GM12878 (cell line): ENCODE results near the gene LRRC41. TPM values are rescaled to one million over a fixed set of nuclear protein-coding genes. Genes with fewer than 3 reads are reported as not detected.
"Not testable (repeated sequence)": the region's sequence is repeated elsewhere in the genome, so short reads cannot be mapped to it uniquely, and the experiment has no call there.

Experiments used
- ATAC-seq: fragments of 200-7000 bp; cut with Tn5 transposase; 3 replicates; pipeline ENCODE4 v1.9.1; 2020; ENCODE audit warnings: mild to moderate bottlenecking, moderate library complexity
- BruUV-seq: library from RNA; stranded (reverse); fragments of 400-500 nt; replicated peaks from 2 replicates; lab custom pipeline; 2021; lab: Mats Ljungman, UMichigan
- CTCF ChIA-PET: fragments of 300-600 bp; sonication (Branson Sonifier 250); formaldehyde crosslinking; extraction: SDS; loops from one replicate; lab custom pipeline; 2021; ENCODE audit warnings: inconsistent platforms; lab: Yijun Ruan, JAX
- POLR2A ChIA-PET: fragments of 350-600 bp; formaldehyde crosslinking; extraction: SDS; loops from one replicate; lab custom pipeline; 2021; ENCODE audit warnings: inconsistent platforms; lab: Charles Lee
- RAD21 ChIA-PET: fragments of 300-600 bp; sonication (Branson Sonifier 250); formaldehyde crosslinking; loops from one replicate; lab custom pipeline; 2023; ENCODE audit warnings: antibody characterized with exemption; ENCODE audit not compliant: unreplicated experiment; lab: Charles Lee
- SMC1A ChIA-PET: fragments of 300-600 bp; sonication (Branson Sonifier 250); formaldehyde crosslinking; loops from one replicate; lab custom pipeline; 2023; ENCODE audit not compliant: unreplicated experiment, uncharacterized antibody; lab: Charles Lee
- DNase-seq: peaks from one replicate; pipeline ENCODE4 v3.0.0-alpha.2; 2011; ENCODE audit warnings: low read depth, low spot score
- FAIRE-seq: peaks from 3 replicates; lab custom pipeline; 2011; peaks lifted over from hg19 to GRCh38; lab: Jason Lieb, UNC
- H2AFZ ChIP-seq: 2 replicates; pipeline ENCODE4 v1.6.0; 2011; ENCODE audit warnings: low read depth, low read length, control low read depth; ENCODE audit not compliant: control insufficient read depth
- H3K27ac ChIP-seq: 2 replicates; pipeline ENCODE4 v1.5.1; 2011; ENCODE audit warnings: control low read depth; ENCODE audit not compliant: control insufficient read depth, insufficient read depth
- H3K27me3 ChIP-seq, 2 experiments: replicated peaks in 1 of 2; 2 replicates each; pipeline versions ENCODE4 v1.6.0 to v1.6.1; 2011; ENCODE audit warnings: low read length in 1 of 2; ENCODE audit not compliant: control insufficient read depth in 2 of 2, insufficient read depth in 2 of 2
- H3K36me3 ChIP-seq, 2 experiments: 2 replicates each; pipeline ENCODE4 v1.5.1; 2011; ENCODE audit warnings: low read length in 1 of 2; ENCODE audit not compliant: control insufficient read depth in 2 of 2, insufficient read depth in 2 of 2
- H3K4me1 ChIP-seq: 2 replicates; pipeline ENCODE4 v1.6.1; 2011; ENCODE audit warnings: mild to moderate bottlenecking, low read length, moderate library complexity, mixed read lengths; ENCODE audit not compliant: control insufficient read depth, insufficient read depth
- H3K4me2 ChIP-seq: 2 replicates; pipeline ENCODE4 v1.6.0; 2011; ENCODE audit warnings: control low read depth; ENCODE audit not compliant: control insufficient read depth, insufficient read depth
- H3K4me3 ChIP-seq: fragments of 200-600 bp; sonication (generic); 2 replicates; pipeline ENCODE4 v1.5.1; 2016
- H3K79me2 ChIP-seq: 2 replicates; pipeline ENCODE4 v1.6.0; 2011; ENCODE audit warnings: low read length; ENCODE audit not compliant: control insufficient read depth, insufficient read depth
- H3K9ac ChIP-seq: 2 replicates; pipeline ENCODE4 v1.8.0; 2011; ENCODE audit warnings: low read length, control low read depth, mixed read lengths; ENCODE audit not compliant: control insufficient read depth, insufficient read depth
- H3K9me3 ChIP-seq: replicated peaks from 3 replicates; pipeline ENCODE4 v1.5.1; 2011; ENCODE audit warnings: mild to moderate bottlenecking, low read length; ENCODE audit not compliant: control insufficient read depth, insufficient read depth
- H4K20me1 ChIP-seq: 2 replicates; pipeline ENCODE4 v1.6.0; 2011; ENCODE audit not compliant: control insufficient read depth, insufficient read depth
- CBFB ChIP-seq: IDR thresholded peaks from 2 replicates; pipeline ENCODE4 v1.6.1; 2016; ENCODE audit warnings: antibody characterized with exemption, low read depth
- HCFC1 ChIP-seq: fragments of 150-350 bp; IDR thresholded peaks from 2 replicates; pipeline ENCODE4 v1.6.1; 2014; ENCODE audit warnings: low read length
- NBN ChIP-seq: fragments of 450-650 bp; IDR thresholded peaks from 2 replicates; pipeline ENCODE4 v1.6.1; 2016
- POU2F2 ChIP-seq: IDR thresholded peaks from 3 replicates; pipeline ENCODE4 v1.6.1; 2011; ENCODE audit warnings: low read depth, mild to moderate bottlenecking, low read length, borderline replicate concordance
- RAD21 ChIP-seq: IDR thresholded peaks from 2 replicates; pipeline ENCODE4 v1.6.1; 2011; ENCODE audit warnings: mild to moderate bottlenecking, low read depth, low read length, moderate library complexity; ENCODE audit not compliant: insufficient read depth
- ZNF384 ChIP-seq: IDR thresholded peaks from 2 replicates; pipeline ENCODE4 v1.6.1; 2012; ENCODE audit warnings: low read depth, mild to moderate bottlenecking, low read length, improper control_type of control experiment, borderline replicate concordance
- WGBS: methylation state at CpG from one replicate; pipeline ENCODE4 v1.1.6; 2016; ENCODE audit warnings: low lambda C conversion rate; ENCODE audit not compliant: insufficient replicate concordance, insufficient coverage; ENCODE audit errors: missing lambda C conversion rate; 5-methylcytosine and 5-hydroxymethylcytosine counted together
- in situ Hi-C: fragments of 300-500 bp; cut with MboI; formaldehyde crosslinking; loops from 9 replicates; pipeline ENCODE4 v1.14.3; 2018; ENCODE audit warnings: mixed read lengths
- intact Hi-C: fragments of 100-400 bp; cut with micrococcal nuclease; formaldehyde crosslinking; loops from one replicate; pipeline ENCODE4 v1.14.2; 2022; ENCODE audit not compliant: unreplicated experiment
- polyA plus RNA-seq, 11 experiments: library from polyadenylated mRNA; depleted of rRNA in 4 of 11; unstranded in 6 of 11; stranded (reverse) in 5 of 11; fragments of >200 nt; fragmentation: Nextera tagmentation in 4 of 11; fragmentation: Illumina TruSeq in 1 of 11; extraction: Ambion mirVana in 4 of 11; extraction: Trizol in 1 of 11; gene quantifications; 1 replicate in 1 of 11; 2 replicates in 10 of 11; pipeline versions ENCODE4 v1.2.1 to v1.2.3, GENCODE V29; 2011 to 2016; ENCODE audit warnings: inconsistent platforms in 2 of 11, missing spikeins in 2 of 11, low read depth in 1 of 11
- total RNA-seq, 4 experiments: library from RNA; depleted of rRNA in 3 of 4; stranded (reverse); fragments of >200 nt in 3 of 4; fragmentation: Illumina TruSeq in 1 of 4; extraction: Trizol in 1 of 4; gene quantifications; 2 replicates each; pipeline versions ENCODE4 v1.2.1 to v1.2.3, GENCODE V29; 2013 to 2021
- TF ChIP-seq, protein P1 (sequence below): IDR thresholded peaks from 2 replicates; pipeline ENCODE4 v1.6.1; 2012; ENCODE audit warnings: low read depth, low read length, improper control_type of control experiment
- TF ChIP-seq, protein P2 (sequence below): fragments of 150-350 bp; IDR thresholded peaks from 2 replicates; pipeline ENCODE4 v1.6.1; 2014; ENCODE audit warnings: mild to moderate bottlenecking, low read depth, low read length
- TF ChIP-seq, protein P3 (sequence below), 3 experiments: IDR thresholded peaks in 2 of 3; conservative IDR thresholded peaks in 1 of 3; 2 replicates each; pipeline ENCODE4 v1.5.1; 2011; ENCODE audit warnings: low read depth in 3 of 3, low read length in 3 of 3, mild to moderate bottlenecking in 3 of 3, control low read depth in 2 of 3, moderate library complexity in 2 of 3, inconsistent platforms in 1 of 3, mixed read lengths in 1 of 3; ENCODE audit not compliant: control insufficient read depth in 2 of 3, insufficient read depth in 1 of 3; ENCODE audit errors: extremely low read depth in 1 of 3

The LRRC41 gene
- total and polyA plus RNA-seq, 10 of the 15 experiments (the other 5 are each of a cell fraction or from before 2014, with no cell fraction given): 12.0 to 79.9 (median 48.5) TPM

DNA sequence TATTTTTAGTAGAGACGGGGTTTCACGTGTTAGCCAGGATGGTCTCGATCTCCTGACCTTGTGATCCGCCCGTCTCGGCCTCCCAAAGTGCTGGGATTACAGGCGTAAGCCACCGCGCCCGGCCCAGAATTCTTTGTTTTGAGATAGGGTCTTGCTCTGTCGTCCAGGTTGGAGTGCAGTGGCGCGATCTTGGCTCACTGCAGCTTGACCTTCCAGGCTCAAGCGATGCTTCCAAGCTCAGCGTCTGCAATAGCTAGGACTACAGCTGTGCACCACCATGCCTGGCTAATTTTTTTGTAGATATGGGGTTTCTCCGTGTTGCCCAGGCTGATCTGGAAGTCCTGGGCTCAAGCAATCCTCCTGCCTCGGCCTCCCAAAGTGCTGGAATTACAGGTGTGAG, 57.3 kb downstream of the LRRC41 start:
- H3K9ac ChIP-seq, H3K27me3 ChIP-seq, ATAC-seq, FAIRE-seq, H4K20me1 ChIP-seq, in situ Hi-C loops, H3K27ac ChIP-seq, H3K36me3 ChIP-seq, DNase-seq, H3K4me1 ChIP-seq, BruUV-seq, H2AFZ ChIP-seq, intact Hi-C loops, H3K9me3 ChIP-seq, H3K4me3 ChIP-seq: not testable (repeated sequence)
- peaks cover 22% of the 10 kb centered on the region for H3K79me2 ChIP-seq
- ChIA-PET RAD21 (interaction anchor here (1.2 to 2.4 kb wide), 4 partner anchors 23 to 123 kb away, joined by 4 to 23 read pairs (median 10); partner anchors contain the start of genes LRRC41 and UQCRH), POLR2A (interaction anchor here (0.5 to 2.0 kb wide), 2 partner anchors 83 to 91 kb away, joined by 3 to 8 read pairs; no protein-coding TSS in a partner anchor), CTCF (interaction anchor here (0.6 to 4.2 kb wide), 10 partner anchors 12 to 493 kb away, joined by 3 to 86 read pairs (median 7); partner anchors contain the start of gene NSUN4), SMC1A (interaction anchor here (1.1 to 2.2 kb wide), 6 partner anchors 12 to 101 kb away, joined by 3 to 12 read pairs (median 6); no protein-coding TSS in a partner anchor)
- over 99% methylated on average over 17 of the region's 17 CpGs for WGBS
- H3K4me2 ChIP-seq: peak overlapping the region; percentile 93

DNA sequence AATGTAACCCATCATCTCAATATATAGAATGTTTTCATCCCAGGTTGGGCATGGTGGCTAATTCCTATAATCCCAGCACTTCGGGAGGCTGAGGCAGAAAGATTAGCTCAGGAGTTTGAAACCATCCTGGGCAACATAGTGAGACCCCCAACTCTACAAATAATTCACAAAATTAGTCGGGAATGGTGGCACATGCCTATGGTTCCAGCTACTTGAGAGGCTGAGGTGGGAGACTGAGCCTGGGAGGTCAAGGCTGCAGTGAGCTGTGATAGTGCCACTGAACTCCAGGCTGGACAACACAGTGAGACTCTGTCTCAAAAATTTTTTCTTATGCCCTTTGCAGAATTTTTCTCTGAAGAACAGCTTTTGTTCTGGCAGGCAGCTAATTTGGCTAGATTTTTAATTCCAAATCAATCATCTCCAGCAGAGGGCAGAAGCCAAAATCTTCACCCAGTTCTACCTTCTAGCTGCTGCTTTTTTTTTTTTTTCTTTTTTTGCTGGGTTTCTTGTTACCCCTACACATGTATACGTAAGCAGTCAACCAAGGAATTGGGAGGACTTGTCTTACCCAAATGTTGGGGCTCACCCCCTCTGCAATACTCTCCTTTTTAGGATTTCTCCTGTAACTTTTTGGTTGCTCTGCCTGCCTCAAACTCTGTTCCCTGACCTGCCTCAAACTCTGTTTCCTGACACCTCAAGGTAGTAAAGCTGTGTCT, 58.6 kb downstream of the LRRC41 start:
- intact Hi-C loops: no loop called here
- DNase-seq (no peak), FAIRE-seq (no peak), ATAC-seq (0 out of 3 replicates have a peak, but pooled peaks have one; percentile 2)
- H3K36me3 ChIP-seq: 0 out of 4 replicates have a peak, but pooled peaks cover 0 to under 1% of the 10 kb centered on the region in 2 experiments
- H3K27ac ChIP-seq: no peak overlapping the region
- no peaks in the 10 kb centered on the region for H3K9me3 ChIP-seq
- 27% methylated on average over 3 of the region's 3 CpGs for WGBS
- ChIA-PET CTCF (interaction anchor here (0.6 to 4.2 kb wide), 41 partner anchors 8 to 1629 kb away, joined by 3 to 86 read pairs (median 4); partner anchors contain the start of genes LRRC41, NSUN4 and UQCRH), RAD21 (interaction anchor here (0.7 to 1.4 kb wide), 10 partner anchors 58 to 166 kb away, joined by 3 to 20 read pairs (median 4); partner anchors contain the start of genes LRRC41 and NSUN4), SMC1A (interaction anchor here (0.6 to 1.5 kb wide), 15 partner anchors 11 to 261 kb away, joined by 3 to 13 read pairs (median 4); partner anchors contain the start of genes LRRC41 and UQCRH), POLR2A (interaction anchor here (0.6 to 1.0 kb wide), 8 partner anchors 30 to 600 kb away, joined by 3 to 6 read pairs (median 3); partner anchors contain the start of gene POMGNT1)
- H4K20me1 ChIP-seq: no peaks in the 10 kb centered on the region
- peak overlapping the region; percentile 64 for H2AFZ ChIP-seq
- H3K4me2 ChIP-seq: no peak overlapping the region
- peaks cover 20% of the 10 kb centered on the region for H3K79me2 ChIP-seq
- H3K4me1 ChIP-seq: peaks cover 7% of the 10 kb centered on the region; the same call in 1 of the 2 replicates
- no peaks in the 10 kb centered on the region for H3K27me3 ChIP-seq
- no peak overlapping the region for H3K9ac ChIP-seq
- BruUV-seq: no TSS peak
- in situ Hi-C loops: no loop called here
- H3K4me3 ChIP-seq: no peak overlapping the region
- no peak for TF ChIP-seq CBFB
- peak; percentile 41 for TF ChIP-seq RAD21
- no peak for TF ChIP-seq NBN
- TF ChIP-seq, protein P1, sequence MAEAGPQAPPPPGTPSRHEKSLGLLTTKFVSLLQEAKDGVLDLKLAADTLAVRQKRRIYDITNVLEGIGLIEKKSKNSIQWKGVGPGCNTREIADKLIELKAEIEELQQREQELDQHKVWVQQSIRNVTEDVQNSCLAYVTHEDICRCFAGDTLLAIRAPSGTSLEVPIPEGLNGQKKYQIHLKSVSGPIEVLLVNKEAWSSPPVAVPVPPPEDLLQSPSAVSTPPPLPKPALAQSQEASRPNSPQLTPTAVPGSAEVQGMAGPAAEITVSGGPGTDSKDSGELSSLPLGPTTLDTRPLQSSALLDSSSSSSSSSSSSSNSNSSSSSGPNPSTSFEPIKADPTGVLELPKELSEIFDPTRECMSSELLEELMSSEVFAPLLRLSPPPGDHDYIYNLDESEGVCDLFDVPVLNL: no peak
- TF ChIP-seq HCFC1: no peak
- peak; percentile 92 for TF ChIP-seq ZNF384
- TF ChIP-seq, protein P2, sequence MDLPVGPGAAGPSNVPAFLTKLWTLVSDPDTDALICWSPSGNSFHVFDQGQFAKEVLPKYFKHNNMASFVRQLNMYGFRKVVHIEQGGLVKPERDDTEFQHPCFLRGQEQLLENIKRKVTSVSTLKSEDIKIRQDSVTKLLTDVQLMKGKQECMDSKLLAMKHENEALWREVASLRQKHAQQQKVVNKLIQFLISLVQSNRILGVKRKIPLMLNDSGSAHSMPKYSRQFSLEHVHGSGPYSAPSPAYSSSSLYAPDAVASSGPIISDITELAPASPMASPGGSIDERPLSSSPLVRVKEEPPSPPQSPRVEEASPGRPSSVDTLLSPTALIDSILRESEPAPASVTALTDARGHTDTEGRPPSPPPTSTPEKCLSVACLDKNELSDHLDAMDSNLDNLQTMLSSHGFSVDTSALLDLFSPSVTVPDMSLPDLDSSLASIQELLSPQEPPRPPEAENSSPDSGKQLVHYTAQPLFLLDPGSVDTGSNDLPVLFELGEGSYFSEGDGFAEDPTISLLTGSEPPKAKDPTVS: no peak
- TF ChIP-seq, protein P3, sequence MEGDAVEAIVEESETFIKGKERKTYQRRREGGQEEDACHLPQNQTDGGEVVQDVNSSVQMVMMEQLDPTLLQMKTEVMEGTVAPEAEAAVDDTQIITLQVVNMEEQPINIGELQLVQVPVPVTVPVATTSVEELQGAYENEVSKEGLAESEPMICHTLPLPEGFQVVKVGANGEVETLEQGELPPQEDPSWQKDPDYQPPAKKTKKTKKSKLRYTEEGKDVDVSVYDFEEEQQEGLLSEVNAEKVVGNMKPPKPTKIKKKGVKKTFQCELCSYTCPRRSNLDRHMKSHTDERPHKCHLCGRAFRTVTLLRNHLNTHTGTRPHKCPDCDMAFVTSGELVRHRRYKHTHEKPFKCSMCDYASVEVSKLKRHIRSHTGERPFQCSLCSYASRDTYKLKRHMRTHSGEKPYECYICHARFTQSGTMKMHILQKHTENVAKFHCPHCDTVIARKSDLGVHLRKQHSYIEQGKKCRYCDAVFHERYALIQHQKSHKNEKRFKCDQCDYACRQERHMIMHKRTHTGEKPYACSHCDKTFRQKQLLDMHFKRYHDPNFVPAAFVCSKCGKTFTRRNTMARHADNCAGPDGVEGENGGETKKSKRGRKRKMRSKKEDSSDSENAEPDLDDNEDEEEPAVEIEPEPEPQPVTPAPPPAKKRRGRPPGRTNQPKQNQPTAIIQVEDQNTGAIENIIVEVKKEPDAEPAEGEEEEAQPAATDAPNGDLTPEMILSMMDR (IDR thresholded peaks at IDR 0.05 in 2 of 3, conservative IDR thresholded peaks at IDR 0.05 in 1 of 3; ENCODE audit: control insufficient read depth in 2 of 3, extremely low read depth in 1 of 3, insufficient read depth in 1 of 3, low read depth in 3 of 3, low read length in 3 of 3): peak; percentile 40 to 57 (median 43); a peak in 5 of 6 replicates
- no peak for TF ChIP-seq POU2F2
